Measurements from ENCODE around the gene CWC27.

DNA sequence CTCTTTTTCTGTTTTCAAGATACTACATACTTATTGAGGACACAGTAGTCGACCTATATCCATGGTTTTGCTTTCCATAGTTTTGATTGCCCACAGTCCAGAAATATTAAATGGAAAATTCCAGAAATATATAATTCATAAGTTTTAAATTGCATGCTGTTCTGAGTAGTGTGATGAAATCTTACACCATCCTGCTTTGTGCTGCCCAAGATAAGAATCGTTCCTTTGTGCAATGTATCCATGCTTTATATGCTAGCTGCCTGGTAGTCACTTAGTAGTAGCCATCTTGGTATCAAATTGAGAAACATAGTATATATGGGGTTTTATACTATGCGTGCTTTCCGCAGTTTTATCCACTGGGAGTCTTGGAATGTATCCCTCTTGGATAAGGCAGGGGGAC is 59.0 kb downstream of the CWC27 start:
- TF ChIP-seq, protein P1, sequence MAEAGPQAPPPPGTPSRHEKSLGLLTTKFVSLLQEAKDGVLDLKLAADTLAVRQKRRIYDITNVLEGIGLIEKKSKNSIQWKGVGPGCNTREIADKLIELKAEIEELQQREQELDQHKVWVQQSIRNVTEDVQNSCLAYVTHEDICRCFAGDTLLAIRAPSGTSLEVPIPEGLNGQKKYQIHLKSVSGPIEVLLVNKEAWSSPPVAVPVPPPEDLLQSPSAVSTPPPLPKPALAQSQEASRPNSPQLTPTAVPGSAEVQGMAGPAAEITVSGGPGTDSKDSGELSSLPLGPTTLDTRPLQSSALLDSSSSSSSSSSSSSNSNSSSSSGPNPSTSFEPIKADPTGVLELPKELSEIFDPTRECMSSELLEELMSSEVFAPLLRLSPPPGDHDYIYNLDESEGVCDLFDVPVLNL (CRISPR knock-in tag; IDR thresholded peaks at IDR 0.05; ENCODE audit: borderline replicate concordance, low read depth): no peak
- TF ChIP-seq, protein P2, sequence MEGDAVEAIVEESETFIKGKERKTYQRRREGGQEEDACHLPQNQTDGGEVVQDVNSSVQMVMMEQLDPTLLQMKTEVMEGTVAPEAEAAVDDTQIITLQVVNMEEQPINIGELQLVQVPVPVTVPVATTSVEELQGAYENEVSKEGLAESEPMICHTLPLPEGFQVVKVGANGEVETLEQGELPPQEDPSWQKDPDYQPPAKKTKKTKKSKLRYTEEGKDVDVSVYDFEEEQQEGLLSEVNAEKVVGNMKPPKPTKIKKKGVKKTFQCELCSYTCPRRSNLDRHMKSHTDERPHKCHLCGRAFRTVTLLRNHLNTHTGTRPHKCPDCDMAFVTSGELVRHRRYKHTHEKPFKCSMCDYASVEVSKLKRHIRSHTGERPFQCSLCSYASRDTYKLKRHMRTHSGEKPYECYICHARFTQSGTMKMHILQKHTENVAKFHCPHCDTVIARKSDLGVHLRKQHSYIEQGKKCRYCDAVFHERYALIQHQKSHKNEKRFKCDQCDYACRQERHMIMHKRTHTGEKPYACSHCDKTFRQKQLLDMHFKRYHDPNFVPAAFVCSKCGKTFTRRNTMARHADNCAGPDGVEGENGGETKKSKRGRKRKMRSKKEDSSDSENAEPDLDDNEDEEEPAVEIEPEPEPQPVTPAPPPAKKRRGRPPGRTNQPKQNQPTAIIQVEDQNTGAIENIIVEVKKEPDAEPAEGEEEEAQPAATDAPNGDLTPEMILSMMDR (IDR thresholded peaks at IDR 0.05): no peak
- TF ChIP-seq, protein P3, sequence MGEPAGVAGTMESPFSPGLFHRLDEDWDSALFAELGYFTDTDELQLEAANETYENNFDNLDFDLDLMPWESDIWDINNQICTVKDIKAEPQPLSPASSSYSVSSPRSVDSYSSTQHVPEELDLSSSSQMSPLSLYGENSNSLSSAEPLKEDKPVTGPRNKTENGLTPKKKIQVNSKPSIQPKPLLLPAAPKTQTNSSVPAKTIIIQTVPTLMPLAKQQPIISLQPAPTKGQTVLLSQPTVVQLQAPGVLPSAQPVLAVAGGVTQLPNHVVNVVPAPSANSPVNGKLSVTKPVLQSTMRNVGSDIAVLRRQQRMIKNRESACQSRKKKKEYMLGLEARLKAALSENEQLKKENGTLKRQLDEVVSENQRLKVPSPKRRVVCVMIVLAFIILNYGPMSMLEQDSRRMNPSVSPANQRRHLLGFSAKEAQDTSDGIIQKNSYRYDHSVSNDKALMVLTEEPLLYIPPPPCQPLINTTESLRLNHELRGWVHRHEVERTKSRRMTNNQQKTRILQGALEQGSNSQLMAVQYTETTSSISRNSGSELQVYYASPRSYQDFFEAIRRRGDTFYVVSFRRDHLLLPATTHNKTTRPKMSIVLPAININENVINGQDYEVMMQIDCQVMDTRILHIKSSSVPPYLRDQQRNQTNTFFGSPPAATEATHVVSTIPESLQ (CRISPR knock-in tag; IDR thresholded peaks at IDR 0.05): no peak
- no peak for TF ChIP-seq MXD4 (CRISPR knock-in tag; IDR thresholded peaks at IDR 0.05; ENCODE audit: borderline replicate concordance)

Measured in WTC11 (cell line).